DOHH2 (cell line): Measurements from ENCODE around the gene PTPRN2.

Experiments
- EZH2phosphoT487 ChIP-seq: fragments of 200-600 bp; sonication (generic); IDR thresholded peaks from 2 replicates; pipeline ENCODE4 v1.6.1; 2017; ENCODE audit warnings: borderline replicate concordance, mild to moderate bottlenecking, antibody characterized with exemption, low read length, moderate library complexity, mixed read lengths
- TF ChIP-seq, protein P1 (sequence below): fragments of 200-600 bp; sonication (generic); IDR thresholded peaks from one replicate; pipeline ENCODE4 v1.5.1; 2014; ENCODE audit warnings: antibody characterized with exemption, mild to moderate bottlenecking, low read depth, low read length; ENCODE audit not compliant: poor library complexity, severe bottlenecking

DNA sequence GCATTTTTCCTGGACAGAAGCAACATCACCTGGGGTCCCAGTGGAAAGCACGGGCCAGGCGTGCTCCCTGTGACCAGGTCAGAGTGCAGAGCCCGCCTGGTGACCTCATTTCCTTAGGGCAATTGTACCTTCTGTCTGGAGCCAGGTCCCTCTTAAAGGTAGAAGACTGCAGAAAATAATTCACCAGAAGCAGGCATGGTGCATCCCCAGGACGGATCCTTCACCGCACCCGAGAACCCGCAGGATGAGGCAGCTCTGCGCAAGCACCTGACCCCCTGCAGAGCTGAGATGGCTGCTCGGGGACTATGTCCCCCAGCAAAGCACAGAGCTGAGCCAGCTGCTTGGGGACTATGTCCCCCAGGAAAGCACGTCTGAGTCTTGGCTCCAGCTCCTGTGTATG is 557.6 kb downstream of the PTPRN2 start:
- TF ChIP-seq, protein P1, sequence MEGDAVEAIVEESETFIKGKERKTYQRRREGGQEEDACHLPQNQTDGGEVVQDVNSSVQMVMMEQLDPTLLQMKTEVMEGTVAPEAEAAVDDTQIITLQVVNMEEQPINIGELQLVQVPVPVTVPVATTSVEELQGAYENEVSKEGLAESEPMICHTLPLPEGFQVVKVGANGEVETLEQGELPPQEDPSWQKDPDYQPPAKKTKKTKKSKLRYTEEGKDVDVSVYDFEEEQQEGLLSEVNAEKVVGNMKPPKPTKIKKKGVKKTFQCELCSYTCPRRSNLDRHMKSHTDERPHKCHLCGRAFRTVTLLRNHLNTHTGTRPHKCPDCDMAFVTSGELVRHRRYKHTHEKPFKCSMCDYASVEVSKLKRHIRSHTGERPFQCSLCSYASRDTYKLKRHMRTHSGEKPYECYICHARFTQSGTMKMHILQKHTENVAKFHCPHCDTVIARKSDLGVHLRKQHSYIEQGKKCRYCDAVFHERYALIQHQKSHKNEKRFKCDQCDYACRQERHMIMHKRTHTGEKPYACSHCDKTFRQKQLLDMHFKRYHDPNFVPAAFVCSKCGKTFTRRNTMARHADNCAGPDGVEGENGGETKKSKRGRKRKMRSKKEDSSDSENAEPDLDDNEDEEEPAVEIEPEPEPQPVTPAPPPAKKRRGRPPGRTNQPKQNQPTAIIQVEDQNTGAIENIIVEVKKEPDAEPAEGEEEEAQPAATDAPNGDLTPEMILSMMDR = no peak
- TF ChIP-seq EZH2phosphoT487 = no peak
